ENCODE results near the gene VWA8. TPM values are rescaled to one million over a fixed set of nuclear protein-coding genes. Genes with fewer than 3 reads are reported as not detected.
"Not testable (repeated sequence)": the region's sequence is repeated elsewhere in the genome, so short reads cannot be mapped to it uniquely, and the experiment has no call there.

Gene VWA8
- total RNA-seq, 1 donor: 21.4 TPM

GRCh38 chr13:41954226-41954625, 6.7 kb downstream of the VWA8 start:
- no peaks in the 10 kb centered on the region for H3K4me1 ChIP-seq (ENCODE audit: insufficient read depth, low read length)
- no peak overlapping the region for H2AFZ ChIP-seq (ENCODE audit: low read length)
- TF ChIP-seq, protein P1, sequence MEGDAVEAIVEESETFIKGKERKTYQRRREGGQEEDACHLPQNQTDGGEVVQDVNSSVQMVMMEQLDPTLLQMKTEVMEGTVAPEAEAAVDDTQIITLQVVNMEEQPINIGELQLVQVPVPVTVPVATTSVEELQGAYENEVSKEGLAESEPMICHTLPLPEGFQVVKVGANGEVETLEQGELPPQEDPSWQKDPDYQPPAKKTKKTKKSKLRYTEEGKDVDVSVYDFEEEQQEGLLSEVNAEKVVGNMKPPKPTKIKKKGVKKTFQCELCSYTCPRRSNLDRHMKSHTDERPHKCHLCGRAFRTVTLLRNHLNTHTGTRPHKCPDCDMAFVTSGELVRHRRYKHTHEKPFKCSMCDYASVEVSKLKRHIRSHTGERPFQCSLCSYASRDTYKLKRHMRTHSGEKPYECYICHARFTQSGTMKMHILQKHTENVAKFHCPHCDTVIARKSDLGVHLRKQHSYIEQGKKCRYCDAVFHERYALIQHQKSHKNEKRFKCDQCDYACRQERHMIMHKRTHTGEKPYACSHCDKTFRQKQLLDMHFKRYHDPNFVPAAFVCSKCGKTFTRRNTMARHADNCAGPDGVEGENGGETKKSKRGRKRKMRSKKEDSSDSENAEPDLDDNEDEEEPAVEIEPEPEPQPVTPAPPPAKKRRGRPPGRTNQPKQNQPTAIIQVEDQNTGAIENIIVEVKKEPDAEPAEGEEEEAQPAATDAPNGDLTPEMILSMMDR (IDR thresholded peaks at IDR 0.05; ENCODE audit: extremely low read depth, low read depth, low read length): no peak
- H3K4me2 ChIP-seq (ENCODE audit: insufficient read depth, low read length): no peak overlapping the region
- no peaks in the 10 kb centered on the region for H3K27me3 ChIP-seq (ENCODE audit: insufficient read depth, low read length)
- H4K20me1 ChIP-seq (ENCODE audit: insufficient read depth, low read length): peaks cover 3% of the 10 kb centered on the region
- H3K9me3 ChIP-seq (ENCODE audit: low read depth, low read length): no peaks in the 10 kb centered on the region
- no peak overlapping the region for H3K4me3 ChIP-seq (ENCODE audit: insufficient read depth, low read length)
- no peak overlapping the region for H3K27ac ChIP-seq (ENCODE audit: low read depth, low read length)
- no peak for DNase-seq (ENCODE audit: insufficient read length, low spot score, missing footprints)
- H3K79me2 ChIP-seq (ENCODE audit: insufficient read depth, low read length): peaks cover 60% of the 10 kb centered on the region
- no peaks in the 10 kb centered on the region for H3K36me3 ChIP-seq (ENCODE audit: insufficient read depth, low read length)

GRCh38 chr13:41952749-41953148, 8.2 kb downstream of the VWA8 start:
- H4K20me1 ChIP-seq (ENCODE audit: insufficient read depth, low read length): peaks cover 3% of the 10 kb centered on the region
- no peak for DNase-seq (ENCODE audit: insufficient read length, low spot score, missing footprints)
- no peak overlapping the region for H3K27ac ChIP-seq (ENCODE audit: low read depth, low read length)
- H3K27me3 ChIP-seq (ENCODE audit: insufficient read depth, low read length): no peaks in the 10 kb centered on the region
- TF ChIP-seq, protein P1 (IDR thresholded peaks at IDR 0.05; ENCODE audit: extremely low read depth, low read depth, low read length): no peak
- H3K4me3 ChIP-seq (ENCODE audit: insufficient read depth, low read length): no peak overlapping the region
- no peak overlapping the region for H3K4me2 ChIP-seq (ENCODE audit: insufficient read depth, low read length)
- no peaks in the 10 kb centered on the region for H3K36me3 ChIP-seq (ENCODE audit: insufficient read depth, low read length)
- H3K79me2 ChIP-seq (ENCODE audit: insufficient read depth, low read length): peaks cover 51% of the 10 kb centered on the region
- no peaks in the 10 kb centered on the region for H3K9me3 ChIP-seq (ENCODE audit: low read depth, low read length)
- H3K4me1 ChIP-seq (ENCODE audit: insufficient read depth, low read length): no peaks in the 10 kb centered on the region
- no peak overlapping the region for H2AFZ ChIP-seq (ENCODE audit: low read length)

DNA sequence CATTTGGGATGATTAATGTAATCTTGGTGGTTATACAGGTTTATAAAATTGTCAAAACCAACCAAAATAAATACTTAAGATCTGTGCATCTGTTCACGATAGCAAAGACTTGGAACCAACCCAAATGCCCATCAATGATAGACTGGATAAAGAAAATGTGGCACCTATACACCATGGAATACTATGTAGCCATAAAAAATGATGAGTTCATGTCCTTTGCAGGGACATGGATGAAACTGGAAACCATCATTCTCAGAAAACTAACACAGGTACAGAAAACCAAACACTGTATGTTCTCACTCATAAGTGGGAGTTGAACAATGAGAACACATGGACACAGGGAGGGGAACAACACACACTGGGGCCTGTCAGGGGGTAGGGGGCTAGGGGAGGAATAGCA, 11.8 kb downstream of the VWA8 start:
- not testable (repeated sequence) for H3K27me3 ChIP-seq (ENCODE audit: insufficient read depth, low read length); H3K4me2 ChIP-seq (ENCODE audit: insufficient read depth, low read length); H3K4me3 ChIP-seq (ENCODE audit: insufficient read depth, low read length); H3K9me3 ChIP-seq (ENCODE audit: low read depth, low read length); H4K20me1 ChIP-seq (ENCODE audit: insufficient read depth, low read length); DNase-seq (ENCODE audit: insufficient read length, low spot score, missing footprints); H3K27ac ChIP-seq (ENCODE audit: low read depth, low read length); H3K4me1 ChIP-seq (ENCODE audit: insufficient read depth, low read length); H2AFZ ChIP-seq (ENCODE audit: low read length); H3K36me3 ChIP-seq (ENCODE audit: insufficient read depth, low read length)
- peaks cover 25% of the 10 kb centered on the region for H3K79me2 ChIP-seq (ENCODE audit: insufficient read depth, low read length)

GRCh38 chr13:41945926-41946325, 15.0 kb downstream of the VWA8 start:
- H3K9me3 ChIP-seq (ENCODE audit: low read depth, low read length): no peaks in the 10 kb centered on the region
- H3K36me3 ChIP-seq (ENCODE audit: insufficient read depth, low read length): no peaks in the 10 kb centered on the region
- TF ChIP-seq, protein P1 (IDR thresholded peaks at IDR 0.05; ENCODE audit: extremely low read depth, low read depth, low read length): no peak
- no peak overlapping the region for H3K4me2 ChIP-seq (ENCODE audit: insufficient read depth, low read length)
- DNase-seq (ENCODE audit: insufficient read length, low spot score, missing footprints): no peak
- no peak overlapping the region for H3K4me3 ChIP-seq (ENCODE audit: insufficient read depth, low read length)
- peaks cover 4% of the 10 kb centered on the region for H4K20me1 ChIP-seq (ENCODE audit: insufficient read depth, low read length)
- H3K79me2 ChIP-seq (ENCODE audit: insufficient read depth, low read length): peaks cover 14% of the 10 kb centered on the region
- no peak overlapping the region for H2AFZ ChIP-seq (ENCODE audit: low read length)
- H3K4me1 ChIP-seq (ENCODE audit: insufficient read depth, low read length): peaks cover 10% of the 10 kb centered on the region
- no peak overlapping the region for H3K27ac ChIP-seq (ENCODE audit: low read depth, low read length)
- H3K27me3 ChIP-seq (ENCODE audit: insufficient read depth, low read length): no peaks in the 10 kb centered on the region
